H9 (cell line): ENCODE results near the gene FBN1. TPM values are rescaled to one million over a fixed set of nuclear protein-coding genes. Genes with fewer than 3 reads are reported as not detected.
A peak's percentile ranks its signal among the peaks of the same experiment; 100 is the strongest.

Source experiments
- DNase-seq: peaks from one replicate; pipeline ENCODE4 v3.0.0-alpha.2; 2017
- H2AFZ ChIP-seq: one replicate; pipeline ENCODE4 v1.6.1; 2013; ENCODE audit warnings: mild to moderate bottlenecking, low read length, control low read depth, moderate library complexity
- H2AK5ac ChIP-seq: 2 replicates; pipeline ENCODE4 v1.6.1; 2013; ENCODE audit warnings: low read length, control low read depth, mixed read lengths; ENCODE audit not compliant: insufficient read length
- H2BK120ac ChIP-seq: one replicate; pipeline ENCODE4 v1.6.1; 2013; ENCODE audit warnings: low read depth, mild to moderate bottlenecking, low read length, control low read depth, inconsistent platforms; ENCODE audit not compliant: poor library complexity, severe bottlenecking
- H2BK12ac ChIP-seq: 2 replicates; pipeline ENCODE4 v1.6.1; 2013; ENCODE audit warnings: low read length, control low read depth, mixed read lengths, low read depth; ENCODE audit not compliant: insufficient read length
- H2BK15ac ChIP-seq: 2 replicates; pipeline ENCODE4 v1.6.1; 2013; ENCODE audit warnings: low read depth, low read length, control low read depth
- H2BK20ac ChIP-seq: one replicate; pipeline ENCODE4 v1.6.1; 2013; ENCODE audit warnings: low read depth, mild to moderate bottlenecking, low read length, control low read depth, inconsistent platforms; ENCODE audit not compliant: poor library complexity, severe bottlenecking
- H2BK5ac ChIP-seq: 2 replicates; pipeline ENCODE4 v1.6.1; 2013; ENCODE audit warnings: low read length, control low read depth, mixed read lengths; ENCODE audit not compliant: insufficient read length
- H3K14ac ChIP-seq: 2 replicates; pipeline ENCODE4 v1.6.1; 2013; ENCODE audit warnings: low read length, control low read depth; ENCODE audit not compliant: insufficient read depth
- H3K18ac ChIP-seq: 2 replicates; pipeline ENCODE4 v1.6.1; 2013; ENCODE audit warnings: low read depth, mild to moderate bottlenecking, mixed read lengths, low read length, control low read depth; ENCODE audit not compliant: insufficient read length
- H3K23ac ChIP-seq: 2 replicates; pipeline ENCODE4 v1.6.1; 2013; ENCODE audit warnings: low read length, control low read depth, mixed read lengths, low read depth; ENCODE audit not compliant: insufficient read length
- H3K23me2 ChIP-seq: 2 replicates; pipeline ENCODE4 v1.6.1; 2013; ENCODE audit warnings: low read depth, mild to moderate bottlenecking, mixed read lengths, low read length, control low read depth; ENCODE audit not compliant: insufficient read length, poor library complexity, severe bottlenecking
- H3K27ac ChIP-seq: 2 replicates; pipeline ENCODE4 v1.5.1; 2013; ENCODE audit warnings: low read length, control low read depth, mixed read lengths, low read depth; ENCODE audit not compliant: insufficient read length
- H3K27me3 ChIP-seq: 2 replicates; pipeline ENCODE4 v1.6.1; 2013; ENCODE audit warnings: low read length, control low read depth, inconsistent platforms; ENCODE audit not compliant: insufficient read depth
- H3K4ac ChIP-seq: 2 replicates; pipeline ENCODE4 v1.6.1; 2013; ENCODE audit warnings: low read depth, mild to moderate bottlenecking, control low read depth, inconsistent platforms, low read length, moderate library complexity
- H3K4me1 ChIP-seq: 2 replicates; pipeline ENCODE4 v1.6.1; 2013; ENCODE audit warnings: low read length, control low read depth, inconsistent platforms; ENCODE audit not compliant: insufficient read depth
- H3K4me2 ChIP-seq: 2 replicates; pipeline ENCODE4 v1.6.1; 2013; ENCODE audit warnings: low read length, control low read depth, mixed read lengths; ENCODE audit not compliant: insufficient read length, insufficient read depth
- H3K56ac ChIP-seq: 2 replicates; pipeline ENCODE4 v1.6.1; 2013; ENCODE audit warnings: low read depth, mild to moderate bottlenecking, mixed read lengths, low read length, control low read depth; ENCODE audit not compliant: insufficient read length
- H3K79me1 ChIP-seq: 2 replicates; pipeline ENCODE4 v1.6.1; 2013; ENCODE audit warnings: low read depth, mild to moderate bottlenecking, moderate library complexity, low read length, control low read depth, inconsistent platforms; ENCODE audit not compliant: insufficient read depth, poor library complexity, severe bottlenecking
- H3K79me2 ChIP-seq: 2 replicates; pipeline ENCODE4 v1.6.1; 2013; ENCODE audit warnings: low read length, control low read depth, inconsistent platforms; ENCODE audit not compliant: insufficient read depth
- H3K9ac ChIP-seq: 2 replicates; pipeline ENCODE4 v1.6.1; 2013; ENCODE audit warnings: low read length, control low read depth, mixed read lengths; ENCODE audit not compliant: insufficient read length; ENCODE audit errors: extremely low read depth
- H3K9me3 ChIP-seq: one replicate; pipeline ENCODE4 v1.6.1; 2013; ENCODE audit warnings: low read depth, low read length, inconsistent platforms; ENCODE audit not compliant: control insufficient read depth
- H3T11ph ChIP-seq: one replicate; pipeline ENCODE4 v1.6.1; 2013; ENCODE audit warnings: mild to moderate bottlenecking, low read length, control low read depth, inconsistent platforms
- H4K20me1 ChIP-seq: one replicate; pipeline ENCODE4 v1.6.1; 2013; ENCODE audit not compliant: control insufficient read depth, insufficient read length, insufficient read depth
- H4K5ac ChIP-seq: 2 replicates; pipeline ENCODE4 v1.6.1; 2013; ENCODE audit warnings: low read depth, mild to moderate bottlenecking, mixed read lengths, low read length, control low read depth; ENCODE audit not compliant: insufficient read length
- H4K8ac ChIP-seq: replicated peaks from 2 replicates; pipeline ENCODE4 v1.6.1; 2013; ENCODE audit warnings: low read length, control low read depth, mixed read lengths, low read depth; ENCODE audit not compliant: insufficient read length
- H4K91ac ChIP-seq: 2 replicates; pipeline ENCODE4 v1.6.1; 2013; ENCODE audit warnings: low read depth, mild to moderate bottlenecking, moderate library complexity, mixed read lengths, low read length, control low read depth; ENCODE audit not compliant: insufficient read length
- H3K27ac Mint-ChIP-seq, 3 experiments: 2 replicates in 2 of 3; 3 replicates in 1 of 3; pipeline ENCODE4 v1.8.0; 2020 to 2021; ENCODE audit warnings: mixed read lengths in 3 of 3, mild to moderate bottlenecking in 1 of 3, moderate library complexity in 1 of 3
- H3K27me3 Mint-ChIP-seq: 2 replicates; pipeline ENCODE4 v1.8.0; 2021; ENCODE audit warnings: low read depth, mild to moderate bottlenecking, moderate library complexity, mixed read lengths
- H3K36me3 Mint-ChIP-seq, 3 experiments: 2 replicates in 2 of 3; 3 replicates in 1 of 3; pipeline ENCODE4 v1.8.0; 2020 to 2021; ENCODE audit warnings: low read depth in 3 of 3, mixed read lengths in 3 of 3; ENCODE audit not compliant: insufficient read depth in 1 of 3
- H3K4me1 Mint-ChIP-seq, 2 experiments: 2 replicates each; pipeline ENCODE4 v1.8.0; 2020; ENCODE audit warnings: mixed read lengths in 2 of 2
- H3K4me3 Mint-ChIP-seq, 2 experiments: 2 replicates in 1 of 2; 3 replicates in 1 of 2; pipeline ENCODE4 v1.8.0; 2020 to 2021; ENCODE audit warnings: mild to moderate bottlenecking in 2 of 2, mixed read lengths in 2 of 2, moderate library complexity in 1 of 2
- H3K9me3 Mint-ChIP-seq, 2 experiments: 2 replicates in 1 of 2; 3 replicates in 1 of 2; pipeline ENCODE4 v1.8.0; 2020; ENCODE audit warnings: mild to moderate bottlenecking in 2 of 2, mixed read lengths in 2 of 2, moderate library complexity in 1 of 2
- WGBS: extraction: QIAGEN DNeasy Blood & Tissue Kit; methylation state at CpG from one replicate; pipeline ENCODE4 v1.1.7; 2013; ENCODE audit warnings: missing lambda C conversion rate, low lambda C conversion rate, mixed read lengths; ENCODE audit not compliant: insufficient read length; ENCODE audit errors: extremely low coverage; 5-methylcytosine and 5-hydroxymethylcytosine counted together
- total RNA-seq: library from RNA; stranded (reverse); gene quantifications from 2 replicates; pipeline ENCODE4 v1.2.1, GENCODE V29; 2021
- TF ChIP-seq, protein P1 (sequence below): fragments of 200-600 bp; sonication (generic); conservative IDR thresholded peaks from 3 replicates; pipeline ENCODE4 v1.8.0; 2021; ENCODE audit warnings: antibody characterized with exemption, mild to moderate bottlenecking

Gene FBN1
- total RNA-seq, 1 experiment from 2014 or later: 3.6 TPM

DNA sequence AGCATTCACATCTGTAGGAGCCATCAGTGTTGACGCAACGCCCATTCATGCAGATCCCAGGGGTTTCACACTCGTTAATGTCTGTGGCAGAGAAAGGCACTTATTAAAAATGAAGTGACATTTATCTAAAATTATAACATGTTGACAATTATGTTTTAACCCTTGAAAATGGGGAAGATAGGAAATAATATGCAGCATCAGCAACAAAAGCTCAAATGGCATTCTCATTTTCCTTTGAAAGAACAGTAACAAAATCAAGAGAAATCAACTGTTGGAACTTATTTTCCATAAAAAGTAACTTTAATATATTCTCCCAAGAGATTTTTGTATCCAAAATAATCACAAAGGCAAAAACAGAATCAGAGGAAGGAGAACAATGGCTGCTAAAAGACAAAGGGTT lies 140.4 kb downstream of the FBN1 start:
- no peaks in the 10 kb centered on the region for H3K9me3 Mint-ChIP-seq
- Histone ChIP-seq H4K8ac (no peak overlapping the region), H3K79me1 (no peaks in the 10 kb centered on the region), H2BK20ac (no peak overlapping the region), H3K9ac (no peak overlapping the region), H3K79me2 (no peaks in the 10 kb centered on the region), H3K27me3 (no peaks in the 10 kb centered on the region), H3K23ac (no peak overlapping the region), H2AK5ac (no peak overlapping the region), H3K4me2 (no peak overlapping the region), H3K56ac (no peak overlapping the region), H2BK15ac (no peak overlapping the region), H4K20me1 (no peaks in the 10 kb centered on the region), H3K23me2 (no peaks in the 10 kb centered on the region), H2BK120ac (no peak overlapping the region), H3K4ac (no peak overlapping the region), H2BK12ac (no peak overlapping the region), H3K9me3 (no peaks in the 10 kb centered on the region), H4K5ac (no peak overlapping the region), H4K91ac (no peak overlapping the region), H3K18ac (no peak overlapping the region), H3K4me1 (no peaks in the 10 kb centered on the region), H3K14ac (no peak overlapping the region), H3T11ph (no peak overlapping the region), H3K27ac (no peak overlapping the region), H2BK5ac (no peak overlapping the region), H2AFZ (no peak overlapping the region)
- peak overlapping the region in 1 of 3 experiments; percentile 13; a peak in 1 of 7 replicates for H3K27ac Mint-ChIP-seq
- no CpG with 5 or more reads among the region's 3 CpGs for WGBS
- no peaks in the 10 kb centered on the region; a peak in 1 of 4 replicates for H3K4me1 Mint-ChIP-seq
- no peak for DNase-seq
- no peak overlapping the region for H3K4me3 Mint-ChIP-seq
- TF ChIP-seq, protein P1, sequence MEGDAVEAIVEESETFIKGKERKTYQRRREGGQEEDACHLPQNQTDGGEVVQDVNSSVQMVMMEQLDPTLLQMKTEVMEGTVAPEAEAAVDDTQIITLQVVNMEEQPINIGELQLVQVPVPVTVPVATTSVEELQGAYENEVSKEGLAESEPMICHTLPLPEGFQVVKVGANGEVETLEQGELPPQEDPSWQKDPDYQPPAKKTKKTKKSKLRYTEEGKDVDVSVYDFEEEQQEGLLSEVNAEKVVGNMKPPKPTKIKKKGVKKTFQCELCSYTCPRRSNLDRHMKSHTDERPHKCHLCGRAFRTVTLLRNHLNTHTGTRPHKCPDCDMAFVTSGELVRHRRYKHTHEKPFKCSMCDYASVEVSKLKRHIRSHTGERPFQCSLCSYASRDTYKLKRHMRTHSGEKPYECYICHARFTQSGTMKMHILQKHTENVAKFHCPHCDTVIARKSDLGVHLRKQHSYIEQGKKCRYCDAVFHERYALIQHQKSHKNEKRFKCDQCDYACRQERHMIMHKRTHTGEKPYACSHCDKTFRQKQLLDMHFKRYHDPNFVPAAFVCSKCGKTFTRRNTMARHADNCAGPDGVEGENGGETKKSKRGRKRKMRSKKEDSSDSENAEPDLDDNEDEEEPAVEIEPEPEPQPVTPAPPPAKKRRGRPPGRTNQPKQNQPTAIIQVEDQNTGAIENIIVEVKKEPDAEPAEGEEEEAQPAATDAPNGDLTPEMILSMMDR: no peak
- no peaks in the 10 kb centered on the region for H3K36me3 Mint-ChIP-seq
- no peaks in the 10 kb centered on the region for H3K27me3 Mint-ChIP-seq
